GM19455 (cell line): ENCODE data around the gene MTA2.

ENCODE experiments used
- ATAC-seq: cut with Tn5 transposase; IDR thresholded peaks from one replicate; pipeline ENCODE4 v1.9.1; 2021; ENCODE audit not compliant: unreplicated experiment

Gene MTA2

GRCh38 chr11:62547691-62548281, 53.9 kb downstream of the MTA2 start:
- no peak for ATAC-seq

GRCh38 chr11:62546929-62547625, 54.6 kb downstream of the MTA2 start:
- no peak for ATAC-seq

GRCh38 chr11:62546244-62546928, 55.3 kb downstream of the MTA2 start, which contains the start of gene AHNAK:
Gene AHNAK, minus strand, starts transcription at chr11:62546806. Its CDS starts 10,708 bp downstream, at chr11:62536098.
- no peak for ATAC-seq

- ATAC-seq, result no peak
Measured at GRCh38 chr11:62545437-62546243, 56.0 kb downstream of the MTA2 start.

- no peak for ATAC-seq
Measured at GRCh38 chr11:62544581-62545436, 56.9 kb downstream of the MTA2 start.

GRCh38 chr11:62543680-62544444, 57.8 kb downstream of the MTA2 start:
- no peak for ATAC-seq
